Mucosa of rectum (tissue), 2 donors: ENCODE measurements around the gene MBNL1.

ENCODE experiments used
- H3K27ac ChIP-seq, 2 donors: one replicate each; pipeline ENCODE4 v1.7.0; 2013; ENCODE audit warnings: inconsistent platforms in 2 of 2, low read depth in 2 of 2, low read length in 2 of 2
- H3K27me3 ChIP-seq, 2 donors: one replicate each; pipeline ENCODE4 v1.7.0; 2013; ENCODE audit warnings: low read length in 2 of 2; ENCODE audit not compliant: control insufficient read depth in 2 of 2, insufficient read depth in 2 of 2
- H3K36me3 ChIP-seq, 2 donors: one replicate each; pipeline ENCODE4 v1.7.0; 2013; ENCODE audit warnings: low read length in 2 of 2; ENCODE audit not compliant: control insufficient read depth in 2 of 2, insufficient read depth in 2 of 2
- H3K4me1 ChIP-seq, 2 donors: one replicate each; pipeline ENCODE4 v1.7.0; 2013; ENCODE audit warnings: low read length in 2 of 2, mild to moderate bottlenecking in 1 of 2; ENCODE audit not compliant: control insufficient read depth in 2 of 2, insufficient read depth in 2 of 2
- H3K4me3 ChIP-seq, 2 donors: one replicate each; pipeline ENCODE4 v1.7.0; 2013; ENCODE audit warnings: low read length in 2 of 2
- H3K9ac ChIP-seq, 2 donors: one replicate each; pipeline ENCODE4 v1.7.0; 2013; ENCODE audit warnings: low read length in 2 of 2, low read depth in 1 of 2, mild to moderate bottlenecking in 1 of 2
- H3K9me3 ChIP-seq, 2 donors: one replicate each; pipeline ENCODE4 v1.7.0; 2013; ENCODE audit warnings: low read length in 2 of 2; ENCODE audit not compliant: control insufficient read depth in 2 of 2
- donor health status: healthy.
- donor health status: Normal muscosa, but diverticular disease.

Gene MBNL1

DNA sequence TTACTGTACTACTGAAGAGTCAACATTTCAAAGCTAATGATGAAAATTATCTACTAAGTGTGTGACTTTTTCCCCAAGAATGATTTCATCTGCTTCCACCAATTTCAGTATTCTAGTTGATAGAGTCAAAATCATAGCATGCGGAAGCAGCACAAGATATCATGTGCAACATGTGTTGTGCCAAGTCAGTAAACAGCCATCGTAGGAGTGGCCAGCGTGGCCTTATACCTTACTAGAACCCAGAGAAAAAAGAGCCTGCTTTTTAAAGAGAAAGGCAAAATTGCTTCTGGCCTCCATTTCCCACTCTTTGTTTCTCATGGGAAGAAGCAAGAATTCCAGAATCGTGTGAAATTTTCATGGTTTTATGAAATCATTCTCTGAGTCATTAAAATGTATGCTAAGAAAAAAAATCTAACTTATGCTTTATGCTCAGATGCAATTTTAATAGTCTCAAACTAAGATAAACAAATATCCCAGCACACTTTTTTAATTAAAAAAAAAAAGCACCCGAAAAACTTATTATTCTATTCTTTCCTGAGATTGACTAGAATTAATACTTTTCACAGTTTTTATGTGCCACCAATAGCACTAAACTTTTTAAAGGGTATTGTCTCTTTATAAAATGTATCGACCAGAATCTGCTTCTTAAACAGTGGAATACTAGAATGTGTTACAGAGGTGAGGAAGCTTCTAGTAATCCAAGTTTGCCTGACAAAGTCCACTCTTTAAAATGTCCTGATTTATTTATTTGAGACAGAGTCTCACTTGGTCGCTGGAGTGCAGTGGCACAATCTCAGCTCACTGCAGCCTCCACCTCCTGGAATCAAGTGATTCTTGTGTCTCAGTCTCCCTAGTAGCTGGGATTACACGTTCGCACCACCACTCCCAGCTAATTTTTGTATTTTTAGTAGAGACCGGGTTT, 87.3 kb downstream of the MBNL1 start:
- Histone ChIP-seq H3K27me3 (no peaks in the 10 kb centered on the region), H3K9me3 (no peaks in the 10 kb centered on the region), H3K27ac (no peak overlapping the region), H3K36me3 (peaks cover 2 to 3% of the 10 kb centered on the region in 2 donors), H3K4me1 (no peaks in the 10 kb centered on the region), H3K4me3 (no peak overlapping the region), H3K9ac (no peak overlapping the region)

GRCh38 chr3:152356870-152357276, 88.1 kb downstream of the MBNL1 start:
- Histone ChIP-seq H3K27ac (no peak overlapping the region), H3K36me3 (peaks cover 2 to 3% of the 10 kb centered on the region in 2 donors), H3K9me3 (no peaks in the 10 kb centered on the region), H3K27me3 (no peaks in the 10 kb centered on the region), H3K4me1 (no peaks in the 10 kb centered on the region), H3K4me3 (no peak overlapping the region), H3K9ac (no peak overlapping the region)

DNA sequence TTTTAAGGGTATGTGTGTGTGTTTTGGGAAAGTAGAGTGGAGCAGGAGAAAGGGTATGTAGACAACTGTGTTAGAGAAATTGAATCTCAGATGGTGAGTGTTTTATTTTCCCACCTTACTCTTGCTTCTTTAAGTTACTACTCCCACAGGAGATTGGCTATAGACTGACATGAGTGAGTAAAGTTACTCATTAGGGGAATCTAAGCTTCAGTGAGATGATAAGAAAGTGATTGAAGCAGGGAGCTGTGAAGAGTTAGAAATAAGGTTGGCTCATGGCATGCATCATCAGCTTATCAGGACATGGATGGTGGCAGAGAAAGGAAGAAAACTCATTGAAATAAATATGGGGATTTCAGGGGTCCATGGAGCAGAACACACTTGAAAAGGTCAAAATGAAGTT, 88.9 kb downstream of the MBNL1 start:
- H3K27me3 ChIP-seq, result no peaks in the 10 kb centered on the region
- H3K4me1 ChIP-seq, result no peaks in the 10 kb centered on the region
- no peaks in the 10 kb centered on the region for H3K9me3 ChIP-seq
- no peak overlapping the region for H3K9ac ChIP-seq
- no peak overlapping the region for H3K4me3 ChIP-seq
- no peak overlapping the region for H3K27ac ChIP-seq
- H3K36me3 ChIP-seq, result peaks cover 2 to 3% of the 10 kb centered on the region in 2 donors

DNA sequence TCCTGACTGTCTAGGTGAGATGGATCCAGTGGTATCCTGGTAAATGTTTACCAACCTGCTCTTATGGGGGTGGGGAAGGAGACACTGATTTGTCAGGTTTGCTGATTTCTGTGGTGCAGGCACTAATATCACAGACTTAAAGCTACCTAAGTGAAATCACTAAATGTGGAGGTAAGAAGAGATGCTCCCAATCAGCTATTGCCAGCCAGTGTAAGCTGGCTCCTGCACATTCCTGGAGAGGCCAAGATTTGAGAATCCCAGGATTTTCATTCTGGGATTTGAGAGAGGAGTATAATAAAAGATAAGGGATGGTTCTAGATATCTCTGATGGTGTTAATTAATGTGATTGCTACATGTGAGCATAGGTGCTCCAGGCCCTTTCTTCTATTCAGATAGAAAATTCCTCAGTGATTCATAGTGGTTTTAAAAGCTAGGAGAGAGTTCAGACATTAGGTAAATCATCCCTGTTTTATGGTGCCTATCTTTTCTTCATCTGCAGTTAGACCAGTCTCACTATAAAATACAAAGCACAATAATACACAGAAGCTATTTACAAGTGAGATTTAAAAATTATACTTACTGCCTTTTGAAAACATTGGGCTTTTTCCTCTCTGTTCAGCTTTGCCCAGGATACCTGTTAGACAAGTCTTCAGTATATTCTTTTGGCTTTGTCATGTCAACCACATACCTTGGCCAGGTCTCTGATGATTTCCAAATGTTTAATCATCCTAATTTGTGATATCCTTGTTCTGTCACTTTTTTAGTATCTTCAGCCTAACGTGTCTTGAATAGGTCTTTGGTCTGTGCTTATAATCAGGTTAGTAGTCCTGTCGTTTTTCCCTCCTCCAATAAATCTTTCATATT, 90.9 kb downstream of the MBNL1 start:
- no peaks in the 10 kb centered on the region for H3K27me3 ChIP-seq
- no peak overlapping the region for H3K4me3 ChIP-seq
- no peak overlapping the region for H3K27ac ChIP-seq
- peaks cover 0 to 4% of the 10 kb centered on the region in 2 donors for H3K4me1 ChIP-seq
- H3K9ac ChIP-seq, result no peak overlapping the region
- H3K9me3 ChIP-seq, result no peaks in the 10 kb centered on the region
- peaks cover 2 to 3% of the 10 kb centered on the region in 2 donors for H3K36me3 ChIP-seq

DNA sequence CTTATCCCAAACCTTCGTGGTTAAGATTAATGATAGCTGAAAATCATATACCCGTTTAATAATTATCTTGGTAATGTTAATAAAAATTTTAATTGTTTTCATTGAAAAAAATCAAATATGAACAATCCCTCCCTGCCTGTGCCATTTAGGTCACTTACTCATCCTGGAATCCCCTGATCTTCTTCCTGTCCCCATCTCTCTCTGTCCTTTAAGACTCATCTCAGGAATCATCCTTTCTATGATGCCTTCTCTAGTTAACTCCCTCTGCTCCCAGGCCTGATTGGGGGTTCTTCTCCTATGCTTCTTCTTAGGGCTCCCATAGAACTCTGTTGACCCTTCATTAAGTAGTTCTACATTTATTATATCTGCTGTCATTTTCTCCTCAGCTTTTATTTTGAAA, 91.6 kb downstream of the MBNL1 start:
- no peak overlapping the region for H3K27ac ChIP-seq
- peaks cover 4 to 5% of the 10 kb centered on the region in 2 donors for H3K4me1 ChIP-seq
- no peak overlapping the region for H3K4me3 ChIP-seq
- H3K27me3 ChIP-seq, result no peaks in the 10 kb centered on the region
- no peak overlapping the region for H3K9ac ChIP-seq
- H3K36me3 ChIP-seq, result peaks cover 2 to 3% of the 10 kb centered on the region in 2 donors
- H3K9me3 ChIP-seq, result no peaks in the 10 kb centered on the region

- no peaks in the 10 kb centered on the region for H3K27me3 ChIP-seq
- no peak overlapping the region for H3K9ac ChIP-seq
- H3K4me1 ChIP-seq, result peaks cover 4 to 9% of the 10 kb centered on the region in 2 donors
- no peak overlapping the region for H3K4me3 ChIP-seq
- no peaks in the 10 kb centered on the region for H3K9me3 ChIP-seq
- no peak overlapping the region for H3K27ac ChIP-seq
- H3K36me3 ChIP-seq, result peaks cover 0 to 3% of the 10 kb centered on the region in 2 donors
Observed at GRCh38 chr3:152360966-152361365, 92.2 kb downstream of the MBNL1 start.

DNA sequence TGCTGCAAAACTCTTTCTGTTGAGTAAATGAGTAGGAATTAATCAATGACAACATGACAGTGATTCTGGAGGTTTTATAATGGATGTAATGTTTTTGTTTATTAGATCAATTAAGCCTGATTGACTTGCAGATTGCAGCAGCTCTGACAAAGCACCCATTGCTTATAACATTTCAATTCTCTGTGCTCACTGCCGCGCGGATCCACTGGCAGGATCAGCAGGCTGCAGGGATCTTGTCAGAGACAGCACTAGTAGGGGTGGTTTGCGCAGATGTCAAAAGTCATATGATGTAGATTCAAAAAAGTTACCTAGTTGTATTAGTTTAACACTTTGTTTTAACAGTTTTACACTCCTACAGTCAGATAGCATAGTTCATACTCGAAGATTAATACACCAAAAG, 93.4 kb downstream of the MBNL1 start:
- H3K4me1 ChIP-seq, result peaks cover 4 to 9% of the 10 kb centered on the region in 2 donors
- H3K9ac ChIP-seq, result no peak overlapping the region
- no peaks in the 10 kb centered on the region for H3K9me3 ChIP-seq
- no peaks in the 10 kb centered on the region for H3K27me3 ChIP-seq
- H3K4me3 ChIP-seq, result no peak overlapping the region
- H3K27ac ChIP-seq, result no peak overlapping the region
- H3K36me3 ChIP-seq, result peaks cover 0 to 3% of the 10 kb centered on the region in 2 donors

GRCh38 chr3:152364237-152364636, 95.5 kb downstream of the MBNL1 start:
- Histone ChIP-seq H3K9me3 (no peaks in the 10 kb centered on the region), H3K9ac (no peak overlapping the region), H3K27me3 (no peaks in the 10 kb centered on the region), H3K27ac (no peak overlapping the region), H3K4me3 (no peak overlapping the region), H3K4me1 (peaks cover 4 to 12% of the 10 kb centered on the region in 2 donors), H3K36me3 (peaks cover 0 to 3% of the 10 kb centered on the region in 2 donors)

- Histone ChIP-seq H3K4me3 (no peak overlapping the region), H3K9me3 (no peaks in the 10 kb centered on the region), H3K27ac (no peak overlapping the region), H3K36me3 (no peaks in the 10 kb centered on the region), H3K4me1 (peaks cover 4 to 12% of the 10 kb centered on the region in 2 donors), H3K9ac (no peak overlapping the region), H3K27me3 (no peaks in the 10 kb centered on the region)
Observed at GRCh38 chr3:152365126-152365525, 96.4 kb downstream of the MBNL1 start.
